Measurements from ENCODE around the gene TMEM62.
"Not testable (repeated sequence)": the region's sequence is repeated elsewhere in the genome, so short reads cannot be mapped to it uniquely, and the experiment has no call there.

Gene TMEM62

DNA sequence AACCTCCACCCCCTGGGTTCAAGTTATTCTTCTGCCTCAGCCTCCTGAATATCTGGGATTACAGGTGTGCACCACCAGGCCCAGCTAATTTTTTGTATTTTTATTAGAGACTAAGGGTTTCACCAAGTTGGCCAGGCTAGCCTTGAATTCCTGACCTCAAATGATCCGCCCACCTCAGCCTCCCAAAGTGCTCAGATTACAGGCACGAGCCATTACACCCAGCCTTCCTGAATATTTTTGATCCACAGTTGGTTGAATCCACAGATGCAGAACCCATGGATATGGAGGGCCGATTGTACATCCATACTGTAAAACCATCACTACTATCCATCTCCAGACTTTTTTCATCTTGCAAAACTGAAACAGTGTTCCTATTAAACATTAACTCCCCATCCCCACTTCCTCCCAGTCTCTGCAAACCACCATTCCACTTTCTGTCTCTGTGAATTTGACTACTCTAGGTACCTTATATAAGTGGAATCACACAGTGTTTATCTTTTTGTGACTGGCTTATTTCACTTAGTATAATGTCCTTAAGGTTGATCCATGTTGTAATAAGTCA, 8.2 kb upstream of the TMEM62 start:
- DNase-seq (ENCODE audit: low read depth): no peak

- no peak for DNase-seq (ENCODE audit: low read depth)
These were observed 7.0 kb upstream of the TMEM62 start for GRCh38 chr15:43126356-43126755.

GRCh38 chr15:43127752-43128151, 5.6 kb upstream of the TMEM62 start:
- no peak for DNase-seq (ENCODE audit: low read depth)

DNA sequence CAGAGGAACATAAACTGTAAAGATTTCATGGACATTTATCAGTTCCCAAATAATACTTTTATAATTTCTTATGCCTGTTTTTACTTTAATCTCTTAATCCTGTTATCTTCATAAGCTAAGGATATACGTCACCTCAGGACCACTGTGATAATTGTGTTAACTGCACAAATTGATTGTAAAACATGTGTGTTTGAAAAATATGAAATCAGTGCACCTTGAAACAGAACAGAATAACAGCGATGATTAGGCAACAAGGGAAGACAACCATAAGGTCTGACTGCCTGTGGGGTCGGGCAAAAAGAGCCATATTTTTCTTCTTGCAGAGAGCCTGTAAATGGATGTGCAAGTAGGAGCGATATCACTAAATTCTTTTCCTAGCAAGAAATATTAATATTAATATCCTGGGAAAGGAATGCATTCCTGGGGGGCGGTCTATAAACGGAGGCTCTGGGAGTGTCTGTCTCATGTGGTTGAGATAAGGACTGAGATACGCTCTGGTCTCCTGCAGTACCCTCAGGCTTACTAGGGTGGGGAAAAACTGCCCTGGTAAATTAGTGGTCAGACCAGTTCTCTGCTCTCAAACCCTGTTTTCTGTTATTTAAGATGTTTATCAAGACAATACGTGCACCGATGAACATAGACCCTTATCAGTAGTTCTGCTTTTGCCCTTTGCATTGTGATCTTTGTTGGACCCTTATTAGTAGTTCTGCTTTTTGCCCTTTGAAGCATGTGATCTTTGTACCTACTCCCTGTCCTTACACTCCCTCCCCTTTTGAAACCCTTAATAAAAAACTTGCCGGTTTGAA, 5.0 kb upstream of the TMEM62 start:
- not testable (repeated sequence) for DNase-seq (ENCODE audit: low read depth)

- no peak for DNase-seq (ENCODE audit: low read depth)
These were observed 4.4 kb upstream of the TMEM62 start for GRCh38 chr15:43128980-43129335.

- DNase-seq (ENCODE audit: low read depth): no peak
These were observed 456 bp upstream of the TMEM62 start for GRCh38 chr15:43132830-43133429.

DNA sequence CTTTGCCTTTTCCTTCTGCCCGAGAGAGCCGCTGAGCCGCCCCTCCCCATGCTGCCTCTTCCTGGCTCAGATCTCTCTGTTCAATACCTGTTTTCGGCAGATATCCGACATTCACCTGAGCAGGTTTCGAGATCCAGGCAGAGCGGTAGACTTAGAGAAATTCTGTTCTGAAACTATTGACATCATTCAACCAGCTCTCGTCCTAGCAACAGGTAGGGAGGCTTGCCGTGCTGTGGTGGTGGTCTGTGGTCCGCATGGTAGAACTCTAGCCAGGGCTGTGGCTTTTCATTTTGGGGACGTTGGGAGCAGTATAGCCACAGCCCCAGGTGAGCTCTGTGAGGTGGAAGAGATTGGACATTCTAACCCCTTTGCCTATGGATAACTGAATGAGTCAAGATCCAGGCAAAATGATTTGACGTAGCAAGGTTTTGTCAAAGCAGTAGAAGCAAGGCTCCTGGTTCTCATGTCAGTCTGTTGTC, 810 bp downstream of the TMEM62 start:
- DNase-seq (ENCODE audit: low read depth): no peak

- no peak for DNase-seq (ENCODE audit: low read depth)
These were observed 2.0 kb downstream of the TMEM62 start for GRCh38 chr15:43135351-43135750.

- no peak for DNase-seq (ENCODE audit: low read depth)
These were observed 10.0 kb downstream of the TMEM62 start for GRCh38 chr15:43143203-43143941.

DNA sequence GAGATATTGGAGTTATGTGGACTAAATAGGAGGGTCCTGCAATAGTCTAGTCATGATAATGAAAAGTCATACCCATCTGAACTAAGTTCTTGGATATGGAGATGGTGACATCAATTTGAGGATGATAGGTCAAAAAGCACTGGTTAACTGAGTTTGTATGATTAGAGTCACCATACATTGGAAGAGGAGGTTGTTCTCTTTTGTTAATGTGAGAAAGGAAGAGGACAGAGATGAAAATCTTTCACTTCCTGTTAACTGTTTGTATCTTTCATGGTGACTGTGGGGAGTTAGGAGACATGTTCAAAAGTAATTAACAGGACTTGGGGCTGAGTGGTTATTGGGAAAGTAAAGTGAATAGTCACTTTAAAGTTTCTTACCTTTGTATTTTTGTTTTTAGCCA, 11.1 kb downstream of the TMEM62 start:
- DNase-seq (ENCODE audit: low read depth): no peak

- no peak for DNase-seq (ENCODE audit: low read depth)
These were observed 12.8 kb downstream of the TMEM62 start for GRCh38 chr15:43146184-43146583.

- no peak for DNase-seq (ENCODE audit: low read depth)
These were observed 17.0 kb downstream of the TMEM62 start for GRCh38 chr15:43150191-43150929.

GRCh38 chr15:43151688-43152087, 18.3 kb downstream of the TMEM62 start:
- DNase-seq (ENCODE audit: low read depth): no peak

GRCh38 chr15:43153269-43153668, 19.9 kb downstream of the TMEM62 start:
- DNase-seq (ENCODE audit: low read depth): no peak

GRCh38 chr15:43165801-43166325, 32.5 kb downstream of the TMEM62 start:
- no peak for DNase-seq (ENCODE audit: low read depth)

GRCh38 chr15:43167261-43167660, 33.9 kb downstream of the TMEM62 start:
- DNase-seq (ENCODE audit: low read depth): not testable (repeated sequence)

- DNase-seq (ENCODE audit: low read depth): no peak
These were observed 35.1 kb downstream of the TMEM62 start for GRCh38 chr15:43168192-43169107.

- DNase-seq (ENCODE audit: low read depth): no peak
These were observed 36.5 kb downstream of the TMEM62 start for GRCh38 chr15:43169888-43170287.

DNA sequence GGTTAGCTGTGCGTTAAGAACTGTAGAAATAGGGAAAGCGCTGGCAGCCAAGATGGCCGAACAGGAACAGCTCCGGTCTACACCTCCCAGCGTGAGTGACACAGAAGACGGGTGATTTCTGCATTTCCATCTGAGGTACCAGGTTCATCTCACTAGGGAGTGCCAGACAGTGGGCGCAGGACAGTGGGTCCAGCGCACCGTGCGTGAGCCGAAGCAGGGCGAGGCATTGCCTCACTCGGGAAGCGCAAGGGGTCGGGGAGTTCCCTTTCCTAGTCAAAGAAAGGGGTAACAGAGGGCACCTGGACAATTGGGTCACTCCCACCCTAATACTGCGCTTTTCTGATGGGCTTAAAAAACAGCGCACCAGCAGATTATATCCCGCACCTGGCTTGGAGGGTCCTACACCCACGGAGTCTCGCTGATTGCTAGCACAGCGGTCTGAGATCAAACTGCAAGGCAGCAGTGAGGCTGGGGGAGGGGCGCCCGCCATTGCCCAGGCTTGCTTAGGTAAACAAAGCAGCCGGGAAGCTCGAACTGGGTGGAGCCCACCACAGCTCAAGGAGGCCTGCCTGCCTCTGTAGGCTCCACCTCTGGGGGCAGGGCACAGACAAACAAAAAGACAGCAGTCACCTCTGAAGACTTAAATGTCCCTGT, 42.4 kb downstream of the TMEM62 start:
- DNase-seq (ENCODE audit: low read depth): not testable (repeated sequence)

GRCh38 chr15:43177147-43177546, 43.8 kb downstream of the TMEM62 start:
- not testable (repeated sequence) for DNase-seq (ENCODE audit: low read depth)
